Mammary epithelial cell (primary cell): ENCODE measurements around the gene CEACAM1.

Source experiments
- CTCF ChIP-seq, 2 donors: IDR thresholded peaks in 1 of 2; conservative IDR thresholded peaks in 1 of 2; 2 replicates each; pipeline ENCODE4 v1.5.1; 2011 to 2012; ENCODE audit warnings: inconsistent platforms in 2 of 2, low read length in 2 of 2, mild to moderate bottlenecking in 2 of 2, control low read depth in 1 of 2, low read depth in 1 of 2; ENCODE audit not compliant: insufficient read depth in 1 of 2; ENCODE audit errors: extremely low read depth in 1 of 2
- EZH2 ChIP-seq: IDR thresholded peaks from 2 replicates; pipeline ENCODE4 v1.6.1; 2012; ENCODE audit warnings: low read length, inconsistent platforms, borderline replicate concordance

DNA sequence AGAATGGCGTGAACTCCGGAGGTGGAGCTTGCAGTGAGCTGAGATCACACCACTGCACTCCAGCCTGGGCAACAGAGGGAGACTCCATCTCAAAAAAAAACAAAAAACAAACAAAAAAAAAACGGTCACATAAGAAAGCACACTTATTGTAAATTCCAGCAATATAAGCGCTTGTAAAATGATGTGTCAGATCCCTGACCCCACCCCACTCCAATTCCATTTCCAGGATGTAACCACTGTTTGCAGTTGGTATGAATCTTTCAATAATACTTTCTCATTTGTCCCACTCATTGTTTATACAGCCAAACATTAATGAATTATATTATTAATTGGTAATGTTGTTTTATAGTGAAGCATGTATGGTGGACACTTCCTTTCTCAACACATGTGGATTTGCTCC is 15.9 kb upstream of the CEACAM1 start:
- TF ChIP-seq CTCF (conservative IDR thresholded peaks at IDR 0.05 in 1 of 2, IDR thresholded peaks at IDR 0.05 in 1 of 2; ENCODE audit: extremely low read depth in 1 of 2, insufficient read depth in 1 of 2, low read depth in 1 of 2, low read length in 2 of 2), result no peak
- TF ChIP-seq EZH2, result no peak
